Measurements from ENCODE around the gene KCNMA1. TPM values are rescaled to one million over a fixed set of nuclear protein-coding genes. Genes with fewer than 3 reads are reported as not detected.

The KCNMA1 gene
- total RNA-seq, 1 experiment from 2014 or later = 0.49 TPM

GRCh38 chr10:77564731-77565589 is 72.6 kb downstream of the KCNMA1 start:
- Histone ChIP-seq H3K4me3 (replicated peaks in 1 of 2; ENCODE audit: low read depth in 1 of 2, low read length in 2 of 2) (peak overlapping the region in 1 of 2 experiments; percentile 37; a peak in 2 of 4 replicates), H3K79me2 (ENCODE audit: insufficient read depth, low read length) (no peaks in the 10 kb centered on the region), H3K36me3 (ENCODE audit: control insufficient read depth in 1 of 2, insufficient read depth in 2 of 2, low read length in 2 of 2) (no peaks in the 10 kb centered on the region), H3K27me3 (ENCODE audit: insufficient read depth, low read length) (no peaks in the 10 kb centered on the region), H3K9me3 (ENCODE audit: control insufficient read depth in 1 of 2, insufficient read depth in 1 of 2, low read depth in 1 of 2, low read length in 2 of 2) (no peaks in the 10 kb centered on the region), H3K9ac (ENCODE audit: low read length) (peak overlapping the region; percentile 32; the same call in 1 of the 2 replicates), H3K9me2 (ENCODE audit: insufficient read depth) (no peaks in the 10 kb centered on the region), H3K4me2 (ENCODE audit: low read length) (peak overlapping the region; percentile 71), H2AFZ (ENCODE audit: low read depth, low read length, poor library complexity, severe bottlenecking) (peak overlapping the region; percentile 86), H3K27ac (ENCODE audit: low read depth, low read length) (no peak overlapping the region), H3K4me1 (ENCODE audit: control insufficient read depth in 1 of 2, insufficient read depth in 2 of 2, low read length in 2 of 2) (peaks cover 16 to 33% of the 10 kb centered on the region in 2 experiments), H4K20me1 (ENCODE audit: insufficient read depth) (no peaks in the 10 kb centered on the region)
- ATAC-seq = peak; percentile 76
- CTCF ChIA-PET = no interaction called here
- POLR2A ChIA-PET = no interaction called here
- no TSS peak for BruUV-seq (replicated peaks)
- RAD21 ChIA-PET (ENCODE audit: low non-redundant PET in 1 of 2, low total read pairs in 2 of 2, uncharacterized antibody in 2 of 2, unreplicated experiment in 2 of 2) = no interaction called here
- DNase-seq (ENCODE audit: low read depth, low spot score) = no peak
- TF ChIP-seq JUND (IDR thresholded peaks at IDR 0.05) (peak; percentile 43; the same call in 1 of the 2 replicates), POLR2AphosphoS5 (IDR thresholded peaks at IDR 0.05; ENCODE audit: low read depth, low read length) (no peak), SRF (IDR thresholded peaks at IDR 0.05; ENCODE audit: low read depth) (no peak), SP1 (IDR thresholded peaks at IDR 0.05; ENCODE audit: low read depth) (peak; percentile 41), ZFX (IDR thresholded peaks at IDR 0.05) (no peak), FOSL1 (IDR thresholded peaks at IDR 0.05; ENCODE audit: low read depth) (no peak), RAD21 (IDR thresholded peaks at IDR 0.05; ENCODE audit: low read depth) (no peak), POLR2A (IDR thresholded peaks at IDR 0.05; ENCODE audit: borderline replicate concordance, extremely low read depth, insufficient read depth, insufficient read length) (no peak), EGR1 (IDR thresholded peaks at IDR 0.05; ENCODE audit: low read depth) (no peak), EZH2 (IDR thresholded peaks at IDR 0.05) (no peak), EZH2phosphoT487 (IDR thresholded peaks at IDR 0.05; ENCODE audit: borderline replicate concordance) (no peak), YY1 (IDR thresholded peaks at IDR 0.05; ENCODE audit: extremely low read depth, insufficient replicate concordance, low read depth, low read length) (no peak), CEBPB (IDR thresholded peaks at IDR 0.05; ENCODE audit: low read depth) (no peak), REST (IDR thresholded peaks at IDR 0.05; ENCODE audit: low read depth) (no peak)
- intact Hi-C loops (cut with micrococcal nuclease) = loop anchor here (5.0 kb wide), 1 partner anchor 47 kb away; no protein-coding TSS in a partner anchor

Data from HCT116 (cell line).